ENCODE data around the gene MUC4.

GRCh38 chr3:195838714-195839113, 27.0 kb upstream of the MUC4 start:
- TF ChIP-seq CTCF (conservative IDR thresholded peaks at IDR 0.05; ENCODE audit: low read length) (no peak), EZH2phosphoT487 (IDR thresholded peaks at IDR 0.05; ENCODE audit: borderline replicate concordance) (no peak)
